ENCODE results near the gene METRN. TPM values are rescaled to one million over a fixed set of nuclear protein-coding genes. Genes with fewer than 3 reads are reported as not detected.

The METRN gene
- polyA plus RNA-seq, 1 of the 3 experiments (the other 2 are of a cell fraction), result 59.7 TPM

- H3K4me1 ChIP-seq (ENCODE audit: control insufficient read depth in 1 of 2, insufficient read depth in 2 of 2, low read depth in 1 of 2, low read length in 1 of 2), result no peaks in the 10 kb centered on the region
- no peaks in the 10 kb centered on the region for H4K20me1 ChIP-seq (ENCODE audit: insufficient read depth)
- CTCF ChIA-PET, result no interaction called here
- H3K9me3 ChIP-seq, result no peaks in the 10 kb centered on the region
- H3K4me2 ChIP-seq, result no peak overlapping the region
- H3K79me2 ChIP-seq (ENCODE audit: insufficient read depth), result no peaks in the 10 kb centered on the region
- H3K36me3 ChIP-seq (replicated peaks in 1 of 2; ENCODE audit: control insufficient read depth in 1 of 2, insufficient read depth in 2 of 2, low read length in 1 of 2), result no peaks in the 10 kb centered on the region
- no peak overlapping the region for H2AFZ ChIP-seq (ENCODE audit: low read depth)
- DNase-seq, result no peak
- no peak overlapping the region for H3K4me3 ChIP-seq (ENCODE audit: low read depth in 2 of 2, low read length in 1 of 2)
- H3K27ac ChIP-seq (ENCODE audit: low read depth in 2 of 2, low read length in 1 of 2), result no peak overlapping the region
- POLR2A ChIA-PET, result no interaction called here
- H3K9ac ChIP-seq, result no peak overlapping the region
- H3K9me2 ChIP-seq, result no peaks in the 10 kb centered on the region
- no peaks in the 10 kb centered on the region for H3F3A ChIP-seq (replicated peaks; ENCODE audit: insufficient read depth)
- no peaks in the 10 kb centered on the region for H3K27me3 ChIP-seq (ENCODE audit: insufficient read depth)
- TF ChIP-seq RCOR1 (IDR thresholded peaks at IDR 0.05; ENCODE audit: low read length), result no peak
- TF ChIP-seq REST (IDR thresholded peaks at IDR 0.05; ENCODE audit: low read depth, low read length), result no peak
- TF ChIP-seq ZBTB33 (IDR thresholded peaks at IDR 0.05; ENCODE audit: borderline replicate concordance, low read depth), result no peak
- no peak for TF ChIP-seq MAX (IDR thresholded peaks at IDR 0.05; ENCODE audit: low read depth)
- TF ChIP-seq EP300 (IDR thresholded peaks at IDR 0.05; ENCODE audit: borderline replicate concordance in 1 of 2, low read depth in 1 of 2, low read length in 1 of 2), result no peak
- no peak for TF ChIP-seq IRF3 (IDR thresholded peaks at IDR 0.05; ENCODE audit: low read depth, low read length)
- no peak for TF ChIP-seq NRF1 (IDR thresholded peaks at IDR 0.05; ENCODE audit: low read depth, low read length)
- no peak for TF ChIP-seq CHD2 (IDR thresholded peaks at IDR 0.05; ENCODE audit: low read length, partially characterized antibody)
- no peak for TF ChIP-seq CTCF (IDR thresholded peaks at IDR 0.05)
- no peak for TF ChIP-seq MEF2A (IDR thresholded peaks at IDR 0.05; ENCODE audit: borderline replicate concordance, low read depth)
- no peak for TF ChIP-seq RXRA (IDR thresholded peaks at IDR 0.05; ENCODE audit: borderline replicate concordance, low read depth)
- TF ChIP-seq POLR2AphosphoS5 (IDR thresholded peaks at IDR 0.05; ENCODE audit: low read depth, low read length), result no peak
- no peak for TF ChIP-seq SMC3 (IDR thresholded peaks at IDR 0.05; ENCODE audit: low read depth, low read length)
- TF ChIP-seq YY1 (IDR thresholded peaks at IDR 0.05; ENCODE audit: low read depth), result no peak
- TF ChIP-seq RFX5 (IDR thresholded peaks at IDR 0.05; ENCODE audit: low read length), result no peak
- TF ChIP-seq RAD21 (IDR thresholded peaks at IDR 0.05; ENCODE audit: low read length), result no peak
- no peak for TF ChIP-seq ELF1 (IDR thresholded peaks at IDR 0.05)
- 20% methylated on average over 7 of the region's 20 CpGs for WGBS (ENCODE audit: low lambda C conversion rate)
Measured at GRCh38 chr16:764184-764750, 49.3 kb downstream of the METRN start.
